Tibial nerve (tissue), 4 donors: ENCODE data around the gene CCDC117. TPM values are rescaled to one million over a fixed set of nuclear protein-coding genes. Genes with fewer than 3 reads are reported as not detected.
"Not testable (repeated sequence)": the region's sequence is repeated elsewhere in the genome, so short reads cannot be mapped to it uniquely, and the experiment has no call there.

ENCODE experiments used
- DNase-seq, 2 donors: peaks; one replicate each; pipeline ENCODE4 v3.0.0-alpha.2; 2019; ENCODE audit warnings: low spot score in 2 of 2
- H3K27ac ChIP-seq, 4 donors: fragments of 200-600 bp; sonication (generic) in 3 of 4; one replicate each; pipeline ENCODE4 v1.5.1; 2017 to 2019; ENCODE audit warnings: mild to moderate bottlenecking in 1 of 4
- H3K27me3 ChIP-seq, 2 donors: fragments of 200-600 bp; sonication (generic) in 1 of 2; one replicate each; pipeline versions ENCODE4 v1.5.1 to v1.6.0; 2017 to 2019
- H3K36me3 ChIP-seq, 3 donors: fragments of 200-600 bp; sonication (generic); one replicate each; pipeline ENCODE4 v1.5.1; 2018 to 2019
- H3K4me1 ChIP-seq, 4 donors: fragments of 200-600 bp; sonication (generic) in 3 of 4; one replicate each; pipeline ENCODE4 v1.5.1; 2017 to 2019
- H3K4me3 ChIP-seq, 4 donors: fragments of 200-600 bp; sonication (generic) in 3 of 4; one replicate each; pipeline ENCODE4 v1.5.1; 2017 to 2019; ENCODE audit warnings: mild to moderate bottlenecking in 1 of 4, moderate library complexity in 1 of 4
- H3K9me3 ChIP-seq, 4 donors: fragments of 200-600 bp; sonication (generic) in 3 of 4; one replicate each; pipeline ENCODE4 v1.5.1; 2017 to 2019
- EP300 ChIP-seq, 2 donors: sonication (generic); formaldehyde crosslinking; IDR thresholded peaks; one replicate each; pipeline ENCODE4 v1.6.1; 2017; ENCODE audit warnings: antibody characterized with exemption in 2 of 2, mild to moderate bottlenecking in 1 of 2
- POLR2A ChIP-seq, 2 donors: fragments of 450-650 bp; IDR thresholded peaks; one replicate each; pipeline ENCODE4 v1.6.1; 2017; ENCODE audit warnings: antibody characterized with exemption in 2 of 2, mild to moderate bottlenecking in 2 of 2, moderate library complexity in 2 of 2
- WGBS, 2 donors: methylation state at CpG; one replicate each; pipeline ENCODE4 v1.1.5; 2018; 5-methylcytosine and 5-hydroxymethylcytosine counted together
- total RNA-seq, 4 donors: library from RNA; depleted of rRNA; stranded (reverse); fragments of >200 nt; gene quantifications; one replicate each; pipeline ENCODE4 v1.1.0, GENCODE V29; 2016
- TF ChIP-seq, protein P1 (sequence below), 5 experiments: fragments of 200-600 bp in 3 of 5; fragments of 450-650 bp in 2 of 5; sonication (generic) in 3 of 5; IDR thresholded peaks; one replicate each; pipeline ENCODE4 v1.5.1; 2016 to 2019; ENCODE audit warnings: antibody characterized with exemption in 5 of 5, mild to moderate bottlenecking in 3 of 5, moderate library complexity in 2 of 5

CCDC117 gene
- total RNA-seq, 4 donors from 2014 or later: 16.7 to 22.4 (median 20.6) TPM

DNA sequence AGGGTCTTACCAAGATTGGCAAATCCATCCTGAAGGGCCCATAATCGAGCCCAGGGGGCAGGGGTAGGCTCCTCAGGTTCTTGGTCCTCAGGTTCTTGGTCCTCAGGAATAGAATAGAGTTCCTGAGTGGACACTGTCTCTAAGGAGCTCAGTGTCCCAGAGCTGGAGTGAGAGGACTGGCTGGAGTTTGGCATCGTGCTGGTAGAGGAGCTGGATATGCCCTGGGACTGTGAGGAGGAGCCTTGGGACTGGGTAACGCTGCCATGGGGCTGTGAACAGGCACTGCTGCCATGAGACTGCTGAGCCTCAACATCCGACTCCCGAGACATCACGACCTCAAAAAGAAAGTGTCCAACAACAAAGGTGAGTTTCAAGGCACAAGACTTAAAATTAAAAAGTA, 38.1 kb upstream of the CCDC117 start:
- no peaks in the 10 kb centered on the region for H3K27me3 ChIP-seq
- 88 to 89% methylated on average over 6 of the region's 6 CpGs for WGBS, 2 donors
- H3K4me1 ChIP-seq: no peaks in the 10 kb centered on the region
- H3K27ac ChIP-seq: no peak overlapping the region
- no peak for DNase-seq
- no peaks in the 10 kb centered on the region for H3K36me3 ChIP-seq
- no peak for TF ChIP-seq POLR2A (IDR thresholded peaks at IDR 0.05)
- TF ChIP-seq, protein P1, sequence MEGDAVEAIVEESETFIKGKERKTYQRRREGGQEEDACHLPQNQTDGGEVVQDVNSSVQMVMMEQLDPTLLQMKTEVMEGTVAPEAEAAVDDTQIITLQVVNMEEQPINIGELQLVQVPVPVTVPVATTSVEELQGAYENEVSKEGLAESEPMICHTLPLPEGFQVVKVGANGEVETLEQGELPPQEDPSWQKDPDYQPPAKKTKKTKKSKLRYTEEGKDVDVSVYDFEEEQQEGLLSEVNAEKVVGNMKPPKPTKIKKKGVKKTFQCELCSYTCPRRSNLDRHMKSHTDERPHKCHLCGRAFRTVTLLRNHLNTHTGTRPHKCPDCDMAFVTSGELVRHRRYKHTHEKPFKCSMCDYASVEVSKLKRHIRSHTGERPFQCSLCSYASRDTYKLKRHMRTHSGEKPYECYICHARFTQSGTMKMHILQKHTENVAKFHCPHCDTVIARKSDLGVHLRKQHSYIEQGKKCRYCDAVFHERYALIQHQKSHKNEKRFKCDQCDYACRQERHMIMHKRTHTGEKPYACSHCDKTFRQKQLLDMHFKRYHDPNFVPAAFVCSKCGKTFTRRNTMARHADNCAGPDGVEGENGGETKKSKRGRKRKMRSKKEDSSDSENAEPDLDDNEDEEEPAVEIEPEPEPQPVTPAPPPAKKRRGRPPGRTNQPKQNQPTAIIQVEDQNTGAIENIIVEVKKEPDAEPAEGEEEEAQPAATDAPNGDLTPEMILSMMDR (IDR thresholded peaks at IDR 0.05): no peak
- TF ChIP-seq EP300 (IDR thresholded peaks at IDR 0.05): no peak
- H3K9me3 ChIP-seq: no peaks in the 10 kb centered on the region
- no peak overlapping the region for H3K4me3 ChIP-seq

DNA sequence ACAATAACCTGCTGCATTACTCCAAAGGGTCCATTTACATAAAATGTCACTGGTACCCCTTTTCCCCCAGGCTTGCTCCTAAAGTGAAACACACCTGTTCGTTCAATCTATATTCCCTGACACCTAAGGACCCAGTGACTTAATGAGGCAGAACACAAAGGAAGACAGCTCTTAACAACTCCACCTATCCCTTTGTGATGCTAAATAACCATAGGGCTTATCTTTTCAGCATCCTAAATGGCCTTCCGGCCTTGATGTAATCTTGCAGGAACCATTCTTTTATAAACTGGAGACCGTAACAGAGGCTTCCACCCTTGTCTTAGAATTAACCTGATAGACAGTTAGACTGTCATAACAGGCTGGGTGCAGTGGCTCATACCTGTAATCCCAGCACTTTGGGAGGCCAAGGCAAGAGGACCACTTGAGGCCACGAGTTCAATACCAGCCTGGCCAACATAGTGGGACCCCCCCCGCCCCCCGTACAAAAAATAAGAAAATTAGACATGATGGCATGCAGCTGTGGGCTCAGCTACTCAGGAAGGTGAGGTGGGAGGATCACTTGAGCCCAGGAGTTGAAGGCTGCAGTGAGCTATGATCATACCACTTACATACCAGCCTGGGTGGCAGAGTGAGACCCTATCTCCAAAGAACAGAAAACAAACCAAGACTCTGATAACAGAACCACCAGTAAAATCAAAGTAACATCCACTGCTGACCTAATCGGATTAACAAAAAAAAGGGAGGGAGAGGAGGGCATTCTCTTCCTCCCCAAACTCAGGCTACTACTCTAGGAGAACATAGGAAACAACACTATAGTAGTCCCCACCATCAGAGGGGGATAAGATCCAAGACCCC, 36.0 kb upstream of the CCDC117 start:
- WGBS, 2 donors: 74 to 86% methylated on average over 7 of the region's 7 CpGs
- H3K36me3 ChIP-seq: no peaks in the 10 kb centered on the region
- peaks cover 0 to 8% (median 0%) of the 10 kb centered on the region in 4 donors for H3K4me1 ChIP-seq
- no peak overlapping the region for H3K4me3 ChIP-seq
- TF ChIP-seq, protein P1 (IDR thresholded peaks at IDR 0.05): no peak
- TF ChIP-seq EP300 (IDR thresholded peaks at IDR 0.05): no peak
- TF ChIP-seq POLR2A (IDR thresholded peaks at IDR 0.05): no peak
- DNase-seq: no peak
- no peaks in the 10 kb centered on the region for H3K27me3 ChIP-seq
- H3K27ac ChIP-seq: no peak overlapping the region
- H3K9me3 ChIP-seq: no peaks in the 10 kb centered on the region

DNA sequence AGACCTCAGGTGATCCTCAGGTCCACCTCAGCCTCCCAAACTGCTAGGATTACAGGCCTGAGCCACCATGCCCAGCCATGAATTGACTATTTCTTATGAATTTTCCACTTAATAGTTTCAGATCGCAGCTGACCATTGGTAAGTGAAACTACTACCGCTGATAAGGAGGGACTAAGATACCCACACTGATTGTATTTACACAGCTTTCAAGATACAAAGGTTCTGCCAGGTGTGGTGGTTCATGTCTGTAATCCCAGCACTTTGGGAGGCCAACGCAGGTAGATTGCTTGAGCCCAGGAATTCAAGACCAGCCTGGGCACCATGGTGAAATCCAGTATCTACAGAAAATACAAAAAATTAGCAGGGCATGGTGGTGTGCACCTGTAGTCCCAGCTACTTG, 34.8 kb upstream of the CCDC117 start:
- DNase-seq: no peak
- H3K36me3 ChIP-seq: no peaks in the 10 kb centered on the region
- H3K4me1 ChIP-seq: peaks cover 0 to 10% (median 0%) of the 10 kb centered on the region in 4 donors
- H3K27ac ChIP-seq: no peak overlapping the region
- WGBS, 2 donors: 94 to 96% methylated on average over 3 of the region's 3 CpGs
- no peaks in the 10 kb centered on the region for H3K27me3 ChIP-seq
- H3K4me3 ChIP-seq: no peak overlapping the region
- no peaks in the 10 kb centered on the region for H3K9me3 ChIP-seq
- TF ChIP-seq, protein P1 (IDR thresholded peaks at IDR 0.05): no peak
- TF ChIP-seq POLR2A (IDR thresholded peaks at IDR 0.05) (no peak), EP300 (IDR thresholded peaks at IDR 0.05) (no peak)

DNA sequence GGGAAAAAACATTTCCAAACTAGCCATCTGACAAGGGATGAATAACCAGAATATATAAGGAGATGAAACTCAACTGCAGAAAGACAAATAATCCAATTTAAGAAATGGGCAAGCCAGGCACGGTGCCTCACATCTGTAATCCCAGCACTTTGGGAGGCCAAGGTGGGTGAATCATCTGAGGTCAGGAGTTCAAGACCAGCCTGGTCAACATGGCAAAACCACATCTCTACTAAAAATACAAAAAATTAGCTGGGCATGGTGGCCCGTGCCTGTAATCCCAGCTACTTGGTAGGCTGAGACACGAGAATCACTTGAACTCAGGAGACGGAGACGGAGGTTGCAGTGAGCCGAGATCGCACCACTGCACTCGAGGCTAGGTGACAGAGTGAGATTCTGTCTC, 33.6 kb upstream of the CCDC117 start:
- peaks cover 0 to 22% (median 0%) of the 10 kb centered on the region in 4 donors for H3K4me1 ChIP-seq
- not testable (repeated sequence) for H3K27me3 ChIP-seq, H3K4me3 ChIP-seq, H3K9me3 ChIP-seq, H3K27ac ChIP-seq, DNase-seq, H3K36me3 ChIP-seq
- 88 to 92% methylated on average over 8 of the region's 8 CpGs for WGBS, 2 donors

DNA sequence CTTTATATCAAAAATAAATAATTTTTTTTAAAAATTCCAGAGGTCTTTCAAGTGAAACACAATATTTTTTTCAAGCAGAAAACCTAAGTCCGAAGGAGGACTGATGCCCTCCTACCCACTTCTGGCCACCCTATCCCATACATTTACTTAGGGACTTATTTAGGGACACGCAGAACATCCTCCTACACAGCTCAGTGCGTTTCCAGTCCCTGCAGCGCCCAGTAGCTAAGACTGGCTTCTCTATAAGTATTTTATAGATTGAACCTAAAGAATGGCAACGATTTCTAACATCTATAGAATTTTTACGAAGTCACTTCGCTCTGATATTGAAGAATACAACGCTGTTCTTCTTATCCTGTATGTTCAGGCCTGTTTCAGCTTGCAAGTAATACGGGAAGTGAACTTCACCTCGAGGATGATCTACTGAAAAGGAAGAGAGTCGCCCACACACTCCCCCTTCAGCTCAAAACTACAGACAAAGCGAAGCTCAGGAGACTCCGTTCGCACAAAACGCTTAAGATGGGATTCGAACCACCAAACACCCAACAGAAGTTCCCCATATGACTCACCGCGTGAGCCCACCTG, 31.2 kb upstream of the CCDC117 start:
- H3K4me1 ChIP-seq: peaks cover 0 to 22% (median 0%) of the 10 kb centered on the region in 4 donors
- no peaks in the 10 kb centered on the region for H3K9me3 ChIP-seq
- WGBS, 2 donors: 6 to 7% methylated on average over 18 of the region's 18 CpGs
- H3K27ac ChIP-seq: peak overlapping the region in 1 of 4 donors; percentile 100
- no peak for DNase-seq
- peaks cover 0 to 30% (median 4%) of the 10 kb centered on the region in 3 donors for H3K36me3 ChIP-seq
- TF ChIP-seq, protein P1 (IDR thresholded peaks at IDR 0.05): no peak
- TF ChIP-seq POLR2A (IDR thresholded peaks at IDR 0.05): no peak
- TF ChIP-seq EP300 (IDR thresholded peaks at IDR 0.05): no peak
- no peaks in the 10 kb centered on the region for H3K27me3 ChIP-seq
- peak overlapping the region; percentile 36 to 99 (median 90) for H3K4me3 ChIP-seq
